CD4-positive, CD25-positive, alpha-beta regulatory T cell (primary cell): Measurements from ENCODE around the gene NEK10. TPM values are rescaled to one million over a fixed set of nuclear protein-coding genes. Genes with fewer than 3 reads are reported as not detected.

Source experiments
- ATAC-seq, 2 donors: fragments of 150-1000 bp; cut with Tn5 transposase; one replicate each; pipeline ENCODE4 v1.10.0; 2021; ENCODE audit warnings: low read depth in 2 of 2, moderate number of reproducible peaks in 2 of 2, moderate library complexity in 1 of 2
- DNase-seq, 3 donors: peaks; one replicate each; pipeline versions ENCODE4 v3.0.0 to v3.0.0-alpha.2; 2012 to 2022; ENCODE audit warnings: mixed read lengths in 1 of 3
- H3K27ac ChIP-seq: one replicate; pipeline ENCODE4 v1.7.0; 2013; ENCODE audit warnings: mild to moderate bottlenecking, low read length; ENCODE audit not compliant: insufficient read depth, poor library complexity, severe bottlenecking
- H3K27me3 ChIP-seq: one replicate; pipeline ENCODE4 v1.7.0; 2013; ENCODE audit warnings: low read length; ENCODE audit not compliant: control insufficient read depth, insufficient read depth
- H3K36me3 ChIP-seq: one replicate; pipeline ENCODE4 v1.7.0; 2013; ENCODE audit warnings: mild to moderate bottlenecking, low read length, moderate library complexity; ENCODE audit not compliant: control insufficient read depth, insufficient read depth
- H3K4me1 ChIP-seq: 2 replicates; pipeline ENCODE4 v1.7.0; 2013; ENCODE audit warnings: mild to moderate bottlenecking, low read length; ENCODE audit not compliant: insufficient read depth, control insufficient read depth, poor library complexity, severe bottlenecking
- H3K4me3 ChIP-seq: one replicate; pipeline ENCODE4 v1.7.0; 2013; ENCODE audit warnings: low read depth, mild to moderate bottlenecking, low read length, moderate library complexity
- H3K9me3 ChIP-seq, 2 experiments: 1 replicate in 1 of 2; 2 replicates in 1 of 2; pipeline ENCODE4 v1.7.0; 2013; ENCODE audit warnings: low read length in 2 of 2, mild to moderate bottlenecking in 1 of 2, moderate library complexity in 1 of 2; ENCODE audit not compliant: control insufficient read depth in 2 of 2
- H3K27ac Mint-ChIP-seq, 3 donors: one replicate each; pipeline ENCODE4 v1.8.0; 2020 to 2022; ENCODE audit warnings: mild to moderate bottlenecking in 3 of 3, mixed read lengths in 3 of 3, moderate library complexity in 2 of 3
- H3K27me3 Mint-ChIP-seq: one replicate; pipeline ENCODE4 v1.8.0; 2022; ENCODE audit warnings: mild to moderate bottlenecking, mixed read lengths
- H3K36me3 Mint-ChIP-seq: one replicate; pipeline ENCODE4 v1.8.0; 2020; ENCODE audit warnings: mixed read lengths
- H3K4me1 Mint-ChIP-seq, 4 donors: one replicate each; pipeline ENCODE4 v1.8.0; 2020 to 2022; ENCODE audit warnings: mixed read lengths in 4 of 4, mild to moderate bottlenecking in 1 of 4
- H3K4me3 Mint-ChIP-seq, 4 donors: one replicate each; pipeline ENCODE4 v1.8.0; 2020 to 2022; ENCODE audit warnings: mild to moderate bottlenecking in 4 of 4, mixed read lengths in 4 of 4, moderate library complexity in 3 of 4
- H3K9me3 Mint-ChIP-seq, 7 donors: one replicate each; pipeline ENCODE4 v1.8.0; 2020 to 2022; ENCODE audit warnings: mixed read lengths in 7 of 7, mild to moderate bottlenecking in 3 of 7, moderate library complexity in 2 of 7
- polyA plus RNA-seq, 4 donors: library from polyadenylated mRNA; unstranded; fragments of 300-500 nt; fragmentation: Illumina TruSeq; gene quantifications; one replicate each; pipeline ENCODE4 v1.2.3, GENCODE V29; 2021
- total RNA-seq: library from RNA; stranded (reverse); gene quantifications from one replicate; pipeline ENCODE4 v1.2.3, GENCODE V29; 2022

Gene NEK10
- total and polyA plus RNA-seq, 5 donors from 2014 or later: 0.54 to 3.9 TPM; not detected in 3

DNA sequence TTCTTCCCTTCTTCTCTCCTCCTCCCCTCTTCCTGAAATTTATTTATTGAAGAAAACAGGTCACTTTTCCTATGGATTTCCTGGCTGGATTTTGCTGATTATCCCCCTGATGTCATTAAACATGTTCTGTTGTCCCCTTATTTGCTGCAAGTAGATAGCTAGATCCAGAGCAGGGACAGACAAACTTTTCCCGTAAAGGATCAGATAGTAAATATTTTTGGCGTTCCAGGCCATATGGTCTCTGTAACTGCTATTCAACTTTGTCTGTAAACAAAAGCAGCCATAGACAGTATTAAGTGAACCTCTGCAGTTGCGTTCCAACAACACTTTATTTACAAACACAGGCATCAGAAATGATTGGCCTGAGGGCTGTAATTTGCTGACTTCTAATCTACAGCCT lies 241.3 kb downstream of the NEK10 start:
- H3K9me3 ChIP-seq: no peaks in the 10 kb centered on the region
- no peak overlapping the region for H3K4me3 ChIP-seq
- no peaks in the 10 kb centered on the region for H3K4me1 Mint-ChIP-seq
- no peak overlapping the region for H3K4me3 Mint-ChIP-seq
- H3K27ac Mint-ChIP-seq: no peak overlapping the region
- H3K4me1 ChIP-seq: no peaks in the 10 kb centered on the region
- no peaks in the 10 kb centered on the region for H3K27me3 ChIP-seq
- no peak overlapping the region for H3K27ac ChIP-seq
- peaks cover 1% of the 10 kb centered on the region for H3K27me3 Mint-ChIP-seq
- H3K36me3 Mint-ChIP-seq: no peaks in the 10 kb centered on the region
- no peak for ATAC-seq
- no peak for DNase-seq
- peaks cover 0 to 1% (median 0%) of the 10 kb centered on the region in 7 donors for H3K9me3 Mint-ChIP-seq
- no peaks in the 10 kb centered on the region for H3K36me3 ChIP-seq

DNA sequence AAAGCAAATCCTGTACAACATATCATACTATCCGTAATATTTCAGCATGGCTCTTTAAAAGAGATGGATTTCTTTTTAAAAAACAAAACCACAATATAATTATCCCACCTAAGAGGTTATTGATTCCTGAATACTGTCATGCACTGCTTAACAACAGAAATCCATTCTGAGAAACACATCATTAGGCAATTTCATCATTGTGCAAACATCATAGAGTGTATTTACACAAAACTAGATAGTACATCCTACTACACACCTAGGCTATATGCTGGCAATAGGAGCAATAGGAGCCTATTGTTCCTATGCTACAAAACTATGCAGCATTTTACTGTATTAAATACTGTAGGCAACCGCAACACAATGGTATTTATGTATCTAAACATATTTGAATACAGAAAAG lies 242.0 kb downstream of the NEK10 start:
- Mint-ChIP-seq H3K27me3 (no peaks in the 10 kb centered on the region), H3K9me3 (peaks cover 0 to 1% (median 0%) of the 10 kb centered on the region in 7 donors), H3K36me3 (no peaks in the 10 kb centered on the region), H3K4me3 (no peak overlapping the region), H3K4me1 (no peaks in the 10 kb centered on the region), H3K27ac (no peak overlapping the region)
- Histone ChIP-seq H3K9me3 (no peaks in the 10 kb centered on the region), H3K4me3 (no peak overlapping the region), H3K36me3 (no peaks in the 10 kb centered on the region), H3K27ac (no peak overlapping the region), H3K27me3 (no peaks in the 10 kb centered on the region), H3K4me1 (no peaks in the 10 kb centered on the region)
- DNase-seq (no peak), ATAC-seq (no peak)

DNA sequence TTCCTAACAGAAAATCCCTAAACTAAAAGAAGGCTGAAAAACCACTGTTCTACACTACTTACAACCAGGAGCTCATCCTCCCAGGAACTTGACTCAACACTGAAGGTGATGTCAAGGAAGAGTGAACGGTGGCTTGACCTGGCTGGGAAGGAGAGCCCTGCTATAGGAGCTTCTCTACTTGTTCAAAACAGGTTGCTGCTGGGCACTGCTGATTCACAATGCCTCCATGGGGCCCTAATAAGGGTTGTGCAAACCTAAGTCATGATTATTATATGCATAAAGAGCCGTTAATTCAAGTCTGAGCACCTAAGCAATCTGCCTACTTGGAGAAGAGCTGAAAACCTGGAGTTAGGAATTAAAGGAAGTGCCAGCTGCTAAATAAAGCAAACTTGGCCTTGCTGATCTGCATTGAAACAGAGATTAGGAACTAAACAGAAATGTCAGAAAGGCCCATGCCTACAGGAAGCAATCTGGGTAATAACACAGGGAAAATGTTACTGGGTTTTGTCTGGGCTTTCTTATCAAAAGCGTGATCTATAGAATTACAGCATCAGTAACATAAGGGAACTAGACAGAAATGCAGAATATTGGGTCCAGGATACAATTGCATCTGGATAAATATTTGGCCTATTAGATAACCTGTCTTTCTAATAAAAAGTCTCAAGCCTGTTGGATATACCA lies 243.2 kb downstream of the NEK10 start:
- Histone ChIP-seq H3K4me1 (no peaks in the 10 kb centered on the region), H3K36me3 (no peaks in the 10 kb centered on the region), H3K27me3 (no peaks in the 10 kb centered on the region), H3K4me3 (no peak overlapping the region), H3K9me3 (no peaks in the 10 kb centered on the region), H3K27ac (no peak overlapping the region)
- DNase-seq: no peak
- no peaks in the 10 kb centered on the region for H3K4me1 Mint-ChIP-seq
- no peak for ATAC-seq
- H3K36me3 Mint-ChIP-seq: no peaks in the 10 kb centered on the region
- H3K27ac Mint-ChIP-seq: no peak overlapping the region
- H3K9me3 Mint-ChIP-seq: peaks cover 0 to 1% (median 0%) of the 10 kb centered on the region in 7 donors
- no peak overlapping the region for H3K4me3 Mint-ChIP-seq
- H3K27me3 Mint-ChIP-seq: no peaks in the 10 kb centered on the region

DNA sequence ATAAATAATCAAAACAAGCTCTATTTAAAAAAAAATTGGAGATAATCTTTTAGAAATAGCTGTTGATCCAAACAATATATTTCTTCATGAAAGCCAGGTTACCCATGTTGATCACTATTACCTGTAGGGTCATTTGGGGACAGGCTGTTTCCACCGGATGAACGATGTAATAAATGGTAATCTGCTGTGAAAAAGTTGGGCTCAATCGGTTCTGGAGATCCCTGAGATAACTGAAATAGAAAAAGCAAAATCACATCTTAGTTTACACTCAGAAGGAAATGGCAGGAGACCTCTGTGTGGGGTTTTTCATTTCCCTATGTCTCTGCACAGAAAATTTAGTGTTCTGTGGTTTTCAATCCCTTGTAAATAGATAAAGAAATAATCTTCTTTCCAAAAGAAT lies 249.5 kb downstream of the NEK10 start:
- Histone ChIP-seq H3K9me3 (no peaks in the 10 kb centered on the region), H3K4me3 (no peak overlapping the region), H3K27me3 (no peaks in the 10 kb centered on the region), H3K27ac (no peak overlapping the region), H3K36me3 (no peaks in the 10 kb centered on the region), H3K4me1 (no peaks in the 10 kb centered on the region)
- Mint-ChIP-seq H3K27me3 (no peaks in the 10 kb centered on the region), H3K4me1 (no peaks in the 10 kb centered on the region), H3K4me3 (no peak overlapping the region), H3K36me3 (no peaks in the 10 kb centered on the region), H3K9me3 (no peaks in the 10 kb centered on the region), H3K27ac (no peak overlapping the region)
- DNase-seq: no peak
- ATAC-seq: no peak

DNA sequence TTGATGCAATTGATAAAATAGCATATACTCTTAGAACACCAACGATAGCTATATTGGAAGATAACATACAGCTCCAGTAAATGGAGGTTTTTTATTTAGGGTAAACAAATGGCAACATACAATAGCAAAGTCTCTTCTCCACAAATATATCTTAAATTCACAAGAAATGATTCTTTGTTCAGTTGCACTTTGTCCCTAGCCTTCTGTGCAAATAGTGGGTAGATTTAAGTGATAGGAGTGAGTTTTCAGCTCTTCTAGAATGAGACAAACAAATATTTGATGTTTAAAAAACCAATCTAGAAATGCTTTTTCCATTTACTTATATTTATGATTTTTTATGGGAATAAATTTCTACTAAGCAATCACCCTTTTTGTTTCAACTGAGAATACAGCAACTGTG lies 253.8 kb downstream of the NEK10 start:
- no peaks in the 10 kb centered on the region for H3K27me3 Mint-ChIP-seq
- no peaks in the 10 kb centered on the region for H3K36me3 Mint-ChIP-seq
- H3K9me3 Mint-ChIP-seq: no peaks in the 10 kb centered on the region
- Histone ChIP-seq H3K4me3 (no peak overlapping the region), H3K36me3 (no peaks in the 10 kb centered on the region), H3K27me3 (no peaks in the 10 kb centered on the region), H3K9me3 (no peaks in the 10 kb centered on the region), H3K4me1 (no peaks in the 10 kb centered on the region), H3K27ac (no peak overlapping the region)
- no peak for DNase-seq
- no peaks in the 10 kb centered on the region for H3K4me1 Mint-ChIP-seq
- no peak overlapping the region for H3K4me3 Mint-ChIP-seq
- H3K27ac Mint-ChIP-seq: no peak overlapping the region
- ATAC-seq: no peak

DNA sequence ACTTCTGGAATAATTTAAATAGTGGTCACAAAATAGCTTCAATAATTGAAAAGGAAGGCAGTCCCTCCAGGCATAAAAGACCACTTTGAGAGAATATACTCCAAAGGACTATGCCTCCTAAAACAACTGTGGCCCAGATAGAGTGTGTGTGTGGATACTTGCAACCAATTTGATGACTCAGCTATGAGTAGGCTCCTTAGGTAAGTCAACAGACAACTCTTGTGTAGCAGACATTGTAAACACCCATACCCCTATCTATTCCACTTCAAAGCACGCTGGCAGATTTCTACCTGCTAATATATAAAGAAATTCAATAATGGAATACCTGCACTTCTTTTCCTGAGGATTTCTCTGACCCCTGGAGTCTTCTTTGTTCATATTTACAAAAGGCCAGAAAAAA lies 254.5 kb downstream of the NEK10 start:
- no peaks in the 10 kb centered on the region for H3K4me1 ChIP-seq
- Mint-ChIP-seq H3K4me1 (no peaks in the 10 kb centered on the region), H3K27ac (no peak overlapping the region)

DNA sequence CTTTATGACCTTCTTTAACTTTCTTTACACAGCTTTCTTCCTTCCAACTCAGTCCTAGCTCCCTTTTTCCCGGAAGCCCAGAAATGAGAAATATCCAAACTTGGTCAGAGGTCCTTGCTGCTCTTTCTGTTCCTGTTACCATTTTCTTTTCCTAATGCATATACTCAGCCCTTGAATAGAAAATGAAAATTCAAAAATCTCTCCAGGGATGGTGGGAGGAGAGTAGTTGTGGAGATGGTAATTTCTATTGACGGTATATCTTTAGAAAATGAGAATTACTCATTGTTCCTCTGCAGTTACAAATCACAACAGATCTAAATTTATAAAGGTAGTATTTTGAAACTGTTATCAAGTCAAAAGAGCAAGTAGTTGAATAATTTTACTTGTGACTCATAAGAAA lies 255.1 kb downstream of the NEK10 start:
- Mint-ChIP-seq H3K4me3 (no peak overlapping the region), H3K36me3 (no peaks in the 10 kb centered on the region), H3K9me3 (no peaks in the 10 kb centered on the region), H3K27me3 (no peaks in the 10 kb centered on the region), H3K27ac (no peak overlapping the region), H3K4me1 (no peaks in the 10 kb centered on the region)
- H3K27me3 ChIP-seq: no peaks in the 10 kb centered on the region
- no peak overlapping the region for H3K27ac ChIP-seq
- no peaks in the 10 kb centered on the region for H3K4me1 ChIP-seq
- no peak for DNase-seq
- ATAC-seq: no peak
- H3K9me3 ChIP-seq: no peaks in the 10 kb centered on the region
- H3K4me3 ChIP-seq: no peak overlapping the region
- H3K36me3 ChIP-seq: no peaks in the 10 kb centered on the region

More for the DNA sequence above, 254.5 kb downstream of the NEK10 start:
- H3K9me3 Mint-ChIP-seq: no peaks in the 10 kb centered on the region
- no peaks in the 10 kb centered on the region for H3K27me3 Mint-ChIP-seq
- no peak for DNase-seq
- Histone ChIP-seq H3K27me3 (no peaks in the 10 kb centered on the region), H3K36me3 (no peaks in the 10 kb centered on the region), H3K4me3 (no peak overlapping the region), H3K27ac (no peak overlapping the region), H3K9me3 (no peaks in the 10 kb centered on the region)
- ATAC-seq: no peak
- H3K36me3 Mint-ChIP-seq: no peaks in the 10 kb centered on the region
- no peak overlapping the region for H3K4me3 Mint-ChIP-seq

DNA sequence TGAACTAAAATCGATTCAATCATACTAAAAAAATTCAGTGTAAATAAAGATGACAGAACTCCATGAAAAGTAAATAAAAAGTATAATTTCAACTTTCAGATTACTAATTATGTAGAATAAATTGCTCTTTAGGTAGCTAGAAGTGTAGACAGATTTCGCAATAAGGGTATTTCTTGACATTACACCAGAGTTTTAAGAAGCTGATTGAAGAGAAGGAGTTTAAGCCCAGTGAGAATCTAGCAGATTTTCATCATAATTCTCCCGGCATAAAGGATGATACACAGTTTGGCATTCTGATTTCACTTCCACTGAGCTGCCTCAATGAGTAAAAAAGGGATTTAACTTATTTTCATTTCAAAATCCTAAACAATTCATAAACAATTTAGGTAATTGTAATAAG lies 259.2 kb downstream of the NEK10 start:
- no peak overlapping the region for H3K4me3 Mint-ChIP-seq
- DNase-seq (no peak), ATAC-seq (no peak)
- H3K9me3 Mint-ChIP-seq: peaks cover 0 to 3% (median 0%) of the 10 kb centered on the region in 7 donors
- Histone ChIP-seq H3K4me3 (no peak overlapping the region), H3K36me3 (no peaks in the 10 kb centered on the region), H3K9me3 (no peaks in the 10 kb centered on the region), H3K4me1 (no peaks in the 10 kb centered on the region), H3K27me3 (no peaks in the 10 kb centered on the region), H3K27ac (no peak overlapping the region)
- H3K36me3 Mint-ChIP-seq: no peaks in the 10 kb centered on the region
- no peaks in the 10 kb centered on the region for H3K4me1 Mint-ChIP-seq
- no peak overlapping the region for H3K27ac Mint-ChIP-seq
- no peaks in the 10 kb centered on the region for H3K27me3 Mint-ChIP-seq
